Activated T-cell treated with anti-CD3 and anti-CD28 coated beads for 48 hours (primary cell): ENCODE results near the gene HRK.
A peak's percentile ranks its signal among the peaks of the same experiment; 100 is the strongest.

Experiments
- DNase-seq: peaks from one replicate; pipeline ENCODE4 v3.0.0-alpha.2; 2020; ENCODE audit warnings: low read depth

The HRK gene

GRCh38 chr12:116881325-116881876 is at the start of gene HRK:
Gene HRK (minus strand): TSS chr12:116881441. CDS start chr12:116881307, 134 bp downstream.
- DNase-seq: no peak

GRCh38 chr12:116929885-116930284 is 48.6 kb upstream of the HRK start:
- DNase-seq: no peak

GRCh38 chr12:116928504-116928903 is 47.3 kb upstream of the HRK start:
- DNase-seq: no peak

- DNase-seq: no peak
These were observed 46.2 kb upstream of the HRK start for GRCh38 chr12:116927244-116927940.

- DNase-seq: no peak
These were observed 45.3 kb upstream of the HRK start for GRCh38 chr12:116926283-116927243.

- peak; percentile 23 for DNase-seq
These were observed 43.6 kb upstream of the HRK start for GRCh38 chr12:116924558-116925453.

GRCh38 chr12:116922194-116922897 is 41.1 kb upstream of the HRK start:
- no peak for DNase-seq

GRCh38 chr12:116920939-116921338 is 39.7 kb upstream of the HRK start:
- DNase-seq: no peak

- no peak for DNase-seq
These were observed 38.7 kb upstream of the HRK start for GRCh38 chr12:116919706-116920485.

GRCh38 chr12:116919247-116919661 is 38.0 kb upstream of the HRK start:
- DNase-seq: no peak

- no peak for DNase-seq
These were observed 37.2 kb upstream of the HRK start for GRCh38 chr12:116918464-116918863.

GRCh38 chr12:116916714-116917114 is 35.5 kb upstream of the HRK start:
- DNase-seq: peak; percentile 20

GRCh38 chr12:116916122-116916521 is 34.9 kb upstream of the HRK start:
- DNase-seq: no peak

GRCh38 chr12:116915326-116915725 is 34.1 kb upstream of the HRK start:
- no peak for DNase-seq

GRCh38 chr12:116910645-116911451 is 29.6 kb upstream of the HRK start, which contains the start of gene FBXW8:
Gene FBXW8 (plus strand): TSS chr12:116910950. CDS start chr12:116911038, 88 bp downstream.
- DNase-seq: peak; percentile 65

- DNase-seq: no peak
These were observed 29.0 kb upstream of the HRK start for GRCh38 chr12:116910280-116910644.

GRCh38 chr12:116906285-116906684 is 25.0 kb upstream of the HRK start:
- DNase-seq: no peak

- DNase-seq: no peak
These were observed 22.6 kb upstream of the HRK start for GRCh38 chr12:116903818-116904217.

- DNase-seq: no peak
These were observed 20.4 kb upstream of the HRK start for GRCh38 chr12:116901612-116902011.
